ENCODE measurements around the gene BLID. TPM values are rescaled to one million over a fixed set of nuclear protein-coding genes. Genes with fewer than 3 reads are reported as not detected.

The BLID gene
- total RNA-seq = 5.9 TPM

DNA sequence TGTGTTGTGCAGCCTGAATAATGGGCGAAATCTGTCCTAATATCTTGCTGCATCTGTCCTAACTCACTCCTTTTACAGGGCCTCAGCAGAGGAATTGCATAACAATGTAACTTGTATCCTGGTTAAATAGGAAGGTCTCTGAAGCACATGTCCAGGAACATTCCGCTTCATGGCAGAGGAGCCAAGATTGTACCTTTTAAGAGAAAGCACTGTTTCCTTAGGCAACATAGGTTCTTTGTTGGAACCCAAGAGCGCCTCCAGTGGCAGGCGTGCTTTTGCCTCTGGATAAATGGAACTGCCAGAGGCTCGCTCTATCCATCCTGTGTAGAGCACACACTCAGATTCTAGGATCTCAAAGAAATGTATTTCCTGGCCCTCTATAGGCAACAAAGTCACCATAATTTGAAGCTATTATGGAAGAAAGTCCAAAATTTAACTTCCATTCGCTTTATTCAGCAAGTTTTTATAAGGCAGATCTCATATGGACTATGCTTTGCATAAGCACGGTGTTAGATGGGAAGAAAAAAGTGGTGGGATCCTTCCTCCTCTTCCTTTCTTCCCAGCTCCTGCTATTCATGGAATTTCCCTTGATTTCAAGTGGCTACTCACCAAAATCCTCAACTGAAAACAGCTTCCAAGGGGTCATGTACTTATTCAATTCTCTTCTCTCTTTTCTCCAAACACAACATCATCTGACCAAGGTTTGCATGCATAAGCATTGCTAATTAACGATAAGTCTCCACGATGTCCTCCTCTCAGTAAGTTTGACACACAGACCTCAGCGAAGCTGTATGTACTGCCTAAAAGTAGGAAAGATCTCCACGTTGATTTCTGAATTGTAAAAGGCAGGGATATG is at the start of gene BLID:
TSS of gene BLID (minus strand) at position 692 of the 856 bp plus-strand sequence. CDS start at position 399, 293 bp downstream.
- Histone ChIP-seq H3K4me3 (no peak within 1 kb of the TSS), H3K9me3 (no peaks in the 10 kb centered on the region), H3K4me1 (peaks cover 16% of the 10 kb centered on the region), H3K27ac (peak within 1 kb of the TSS; percentile 58), H3K36me3 (no peaks in the 10 kb centered on the region), H3K27me3 (no peaks in the 10 kb centered on the region)
- peak in 1 of 3 experiments; percentile 21 for TF ChIP-seq CTCF (IDR thresholded peaks at IDR 0.05)
- peak in 1 of 2 donors; percentile 30 for TF ChIP-seq POLR2AphosphoS5 (IDR thresholded peaks at IDR 0.05; ENCODE audit: insufficient read depth in 1 of 2, low read depth in 1 of 2)
- no peak for TF ChIP-seq POLR2A (IDR thresholded peaks at IDR 0.05)
- DNase-seq (ENCODE audit: extremely low spot score in 2 of 2) = no peak
- intact Hi-C loops (cut with DNase I) = no loop called here

GRCh38 chr11:122163053-122163819 is 47.2 kb upstream of the BLID start:
- H3K4me3 ChIP-seq = no peak overlapping the region
- H3K27ac ChIP-seq = no peak overlapping the region
- DNase-seq (ENCODE audit: extremely low spot score in 2 of 2) = no peak
- H3K9me3 ChIP-seq = no peaks in the 10 kb centered on the region
- TF ChIP-seq CTCF (IDR thresholded peaks at IDR 0.05) = no peak
- TF ChIP-seq POLR2A (IDR thresholded peaks at IDR 0.05) = no peak
- no peak for TF ChIP-seq POLR2AphosphoS5 (IDR thresholded peaks at IDR 0.05; ENCODE audit: insufficient read depth in 1 of 2, low read depth in 1 of 2)
- peaks cover 40% of the 10 kb centered on the region for H3K4me1 ChIP-seq
- intact Hi-C loops (cut with DNase I) = no loop called here
- H3K27me3 ChIP-seq = no peaks in the 10 kb centered on the region
- no peaks in the 10 kb centered on the region for H3K36me3 ChIP-seq

GRCh38 chr11:122162095-122162494 is 46.1 kb upstream of the BLID start:
- Histone ChIP-seq H3K27ac (peak overlapping the region; percentile 69), H3K4me1 (peaks cover 45% of the 10 kb centered on the region), H3K27me3 (no peaks in the 10 kb centered on the region), H3K9me3 (no peaks in the 10 kb centered on the region), H3K4me3 (no peak overlapping the region), H3K36me3 (no peaks in the 10 kb centered on the region)
- no peak for TF ChIP-seq POLR2A (IDR thresholded peaks at IDR 0.05)
- TF ChIP-seq POLR2AphosphoS5 (IDR thresholded peaks at IDR 0.05; ENCODE audit: insufficient read depth in 1 of 2, low read depth in 1 of 2) = peak; percentile 33 to 90
- intact Hi-C loops (cut with DNase I) = no loop called here
- DNase-seq (ENCODE audit: extremely low spot score in 2 of 2) = no peak

DNA sequence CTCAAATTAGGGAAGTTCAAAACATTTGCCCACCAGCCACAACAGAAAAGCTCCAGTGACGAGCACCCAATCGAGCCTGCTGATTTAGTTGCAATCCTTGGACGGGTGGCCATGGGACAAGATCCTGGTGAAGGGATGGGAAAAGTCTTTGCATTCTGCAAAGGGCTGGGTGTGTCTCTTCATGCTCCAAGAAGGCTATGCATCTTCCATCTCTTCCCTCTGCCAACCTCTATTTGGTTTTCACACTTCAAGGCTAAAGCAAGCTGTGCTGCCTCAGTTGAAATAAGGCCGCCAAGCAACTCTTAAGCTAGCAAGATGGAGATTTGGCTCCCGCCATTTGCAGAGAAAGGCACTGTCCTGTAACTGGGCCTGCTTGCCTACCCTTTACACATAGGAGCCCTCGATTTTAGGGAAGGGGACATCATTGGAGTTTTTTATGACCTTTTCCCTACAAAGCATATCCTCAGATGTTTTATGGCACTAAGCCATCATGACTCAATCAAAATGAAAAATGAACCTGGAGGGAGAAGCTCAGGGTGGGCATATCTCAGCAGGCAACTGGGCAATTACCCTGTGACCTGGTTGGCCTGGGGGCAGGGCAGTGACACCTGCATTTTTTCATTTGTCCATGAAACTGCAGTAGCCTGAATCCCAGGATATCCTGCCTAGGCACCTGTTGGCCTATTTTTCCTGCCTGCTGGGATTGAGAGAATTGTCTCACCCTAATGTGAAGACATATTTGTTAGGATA is 45.0 kb upstream of the BLID start:
- Histone ChIP-seq H3K4me3 (no peak overlapping the region), H3K27ac (peak overlapping the region; percentile 78), H3K27me3 (no peaks in the 10 kb centered on the region), H3K9me3 (no peaks in the 10 kb centered on the region), H3K4me1 (peaks cover 45% of the 10 kb centered on the region), H3K36me3 (no peaks in the 10 kb centered on the region)
- DNase-seq (ENCODE audit: extremely low spot score in 2 of 2) = no peak
- intact Hi-C loops (cut with DNase I) = no loop called here
- TF ChIP-seq POLR2AphosphoS5 (IDR thresholded peaks at IDR 0.05; ENCODE audit: insufficient read depth in 1 of 2, low read depth in 1 of 2) (no peak), CTCF (IDR thresholded peaks at IDR 0.05) (no peak), POLR2A (IDR thresholded peaks at IDR 0.05) (no peak)

DNA sequence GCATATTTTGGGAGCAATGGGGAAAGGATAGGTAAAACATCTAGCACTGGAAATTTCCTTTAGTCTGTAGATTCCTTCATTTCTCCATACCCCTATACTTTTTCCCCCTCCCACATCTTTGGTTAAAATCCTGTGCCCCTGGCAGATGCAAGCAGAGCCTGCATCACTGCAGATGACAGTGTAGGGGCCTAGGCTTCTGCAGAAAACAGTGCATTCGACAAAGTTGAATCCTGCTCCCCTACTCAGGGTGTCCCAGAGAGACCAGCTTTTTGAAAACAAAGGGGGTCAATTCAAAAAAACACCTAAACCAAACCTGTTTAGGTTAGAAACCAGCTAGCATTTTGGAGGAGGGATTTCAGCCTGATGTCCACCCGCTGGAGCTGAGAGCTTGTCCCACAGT is 43.8 kb upstream of the BLID start:
- no peak for DNase-seq (ENCODE audit: extremely low spot score in 2 of 2)
- Histone ChIP-seq H3K27me3 (no peaks in the 10 kb centered on the region), H3K4me3 (no peak overlapping the region), H3K4me1 (peaks cover 45% of the 10 kb centered on the region), H3K36me3 (no peaks in the 10 kb centered on the region), H3K27ac (peak overlapping the region; percentile 78), H3K9me3 (no peaks in the 10 kb centered on the region)
- no peak for TF ChIP-seq POLR2AphosphoS5 (IDR thresholded peaks at IDR 0.05; ENCODE audit: insufficient read depth in 1 of 2, low read depth in 1 of 2)
- no peak for TF ChIP-seq CTCF (IDR thresholded peaks at IDR 0.05)
- no peak for TF ChIP-seq POLR2A (IDR thresholded peaks at IDR 0.05)
- intact Hi-C loops (cut with DNase I) = no loop called here

Data from vagina (tissue), 2 donors.